ENCODE measurements around the gene ZNF107. TPM values are rescaled to one million over a fixed set of nuclear protein-coding genes. Genes with fewer than 3 reads are reported as not detected.
A peak's percentile ranks its signal among the peaks of the same experiment; 100 is the strongest.

ZNF107 gene
- total and polyA plus RNA-seq, 4 donors: 0.60 to 4.9 (median 1.4) TPM

DNA sequence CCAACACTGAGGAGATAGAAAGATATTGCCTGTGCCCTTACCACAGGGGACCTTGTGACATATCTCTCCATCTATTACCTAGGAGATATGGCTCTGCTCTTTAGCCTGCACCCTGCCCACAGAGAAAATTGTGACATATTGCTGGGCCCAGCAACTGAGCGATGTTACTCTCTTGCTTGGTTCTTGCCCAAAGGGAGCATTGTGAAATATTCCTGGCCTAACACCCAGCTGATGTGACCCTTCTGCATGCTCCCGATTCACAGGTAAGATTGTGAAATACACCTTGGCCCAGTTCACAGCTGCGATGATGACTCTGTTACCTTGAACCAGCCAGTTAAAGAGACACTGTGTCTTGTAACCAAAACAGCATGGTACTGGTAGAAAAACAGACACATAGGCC is 37.2 kb upstream of the ZNF107 start:
- 33% methylated on average over 3 of the region's 3 CpGs for WGBS
- H3K4me1 ChIP-seq (ENCODE audit: control insufficient read depth in 4 of 4, insufficient read depth in 4 of 4, low read length in 3 of 4): peaks cover 0 to 10% (median 1%) of the 10 kb centered on the region in 4 donors
- H3K27me3 ChIP-seq (ENCODE audit: control insufficient read depth in 4 of 4, insufficient read depth in 4 of 4, low read length in 3 of 4): no peaks in the 10 kb centered on the region
- peak overlapping the region; percentile 60 to 64 for H3K27ac ChIP-seq (ENCODE audit: low read depth in 1 of 2, low read length in 2 of 2)
- no peak overlapping the region for H3K9ac ChIP-seq (ENCODE audit: low read depth in 1 of 2, low read length in 2 of 2)
- H3K36me3 ChIP-seq (ENCODE audit: control insufficient read depth in 4 of 4, insufficient read depth in 3 of 4, low read depth in 1 of 4, low read length in 3 of 4): no peaks in the 10 kb centered on the region
- DNase-seq (ENCODE audit: low spot score): no peak
- TF ChIP-seq, protein P1, sequence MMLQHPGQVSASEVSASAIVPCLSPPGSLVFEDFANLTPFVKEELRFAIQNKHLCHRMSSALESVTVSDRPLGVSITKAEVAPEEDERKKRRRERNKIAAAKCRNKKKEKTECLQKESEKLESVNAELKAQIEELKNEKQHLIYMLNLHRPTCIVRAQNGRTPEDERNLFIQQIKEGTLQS (IDR thresholded peaks at IDR 0.05): peak; percentile 48
- TF ChIP-seq RXRA (IDR thresholded peaks at IDR 0.05) (peak; percentile 88 to 97), NR2F2 (IDR thresholded peaks at IDR 0.05) (peak; percentile 63), EGR1 (IDR thresholded peaks at IDR 0.05; ENCODE audit: low read depth in 2 of 2) (peak in 1 of 2 donors; percentile 70), TAF1 (conservative IDR thresholded peaks at IDR 0.05) (no peak), JUND (IDR thresholded peaks at IDR 0.05) (peak; percentile 40 to 83), YY1 (IDR thresholded peaks at IDR 0.05) (peak; percentile 82), FOXA1 (IDR thresholded peaks at IDR 0.05) (peak; percentile 83), FOXA2 (IDR thresholded peaks at IDR 0.05) (peak; percentile 73), HNF4G (IDR thresholded peaks at IDR 0.05) (peak; percentile 42), SP1 (IDR thresholded peaks at IDR 0.05) (peak; percentile 81), GABPA (IDR thresholded peaks at IDR 0.05 in 1 of 2, conservative IDR thresholded peaks at IDR 0.05 in 1 of 2) (peak in 1 of 2 donors; percentile 41), RAD21 (IDR thresholded peaks at IDR 0.05) (peak; percentile 44), HNF4A (conservative IDR thresholded peaks at IDR 0.05) (peak; percentile 78 to 93)
- TF ChIP-seq, protein P2, sequence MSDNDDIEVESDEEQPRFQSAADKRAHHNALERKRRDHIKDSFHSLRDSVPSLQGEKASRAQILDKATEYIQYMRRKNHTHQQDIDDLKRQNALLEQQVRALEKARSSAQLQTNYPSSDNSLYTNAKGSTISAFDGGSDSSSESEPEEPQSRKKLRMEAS (IDR thresholded peaks at IDR 0.05): peak; percentile 93
- TF ChIP-seq, protein P3, sequence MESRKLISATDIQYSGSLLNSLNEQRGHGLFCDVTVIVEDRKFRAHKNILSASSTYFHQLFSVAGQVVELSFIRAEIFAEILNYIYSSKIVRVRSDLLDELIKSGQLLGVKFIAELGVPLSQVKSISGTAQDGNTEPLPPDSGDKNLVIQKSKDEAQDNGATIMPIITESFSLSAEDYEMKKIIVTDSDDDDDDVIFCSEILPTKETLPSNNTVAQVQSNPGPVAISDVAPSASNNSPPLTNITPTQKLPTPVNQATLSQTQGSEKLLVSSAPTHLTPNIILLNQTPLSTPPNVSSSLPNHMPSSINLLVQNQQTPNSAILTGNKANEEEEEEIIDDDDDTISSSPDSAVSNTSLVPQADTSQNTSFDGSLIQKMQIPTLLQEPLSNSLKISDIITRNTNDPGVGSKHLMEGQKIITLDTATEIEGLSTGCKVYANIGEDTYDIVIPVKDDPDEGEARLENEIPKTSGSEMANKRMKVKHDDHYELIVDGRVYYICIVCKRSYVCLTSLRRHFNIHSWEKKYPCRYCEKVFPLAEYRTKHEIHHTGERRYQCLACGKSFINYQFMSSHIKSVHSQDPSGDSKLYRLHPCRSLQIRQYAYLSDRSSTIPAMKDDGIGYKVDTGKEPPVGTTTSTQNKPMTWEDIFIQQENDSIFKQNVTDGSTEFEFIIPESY (IDR thresholded peaks at IDR 0.05): peak; percentile 91
- TF ChIP-seq, protein P4, sequence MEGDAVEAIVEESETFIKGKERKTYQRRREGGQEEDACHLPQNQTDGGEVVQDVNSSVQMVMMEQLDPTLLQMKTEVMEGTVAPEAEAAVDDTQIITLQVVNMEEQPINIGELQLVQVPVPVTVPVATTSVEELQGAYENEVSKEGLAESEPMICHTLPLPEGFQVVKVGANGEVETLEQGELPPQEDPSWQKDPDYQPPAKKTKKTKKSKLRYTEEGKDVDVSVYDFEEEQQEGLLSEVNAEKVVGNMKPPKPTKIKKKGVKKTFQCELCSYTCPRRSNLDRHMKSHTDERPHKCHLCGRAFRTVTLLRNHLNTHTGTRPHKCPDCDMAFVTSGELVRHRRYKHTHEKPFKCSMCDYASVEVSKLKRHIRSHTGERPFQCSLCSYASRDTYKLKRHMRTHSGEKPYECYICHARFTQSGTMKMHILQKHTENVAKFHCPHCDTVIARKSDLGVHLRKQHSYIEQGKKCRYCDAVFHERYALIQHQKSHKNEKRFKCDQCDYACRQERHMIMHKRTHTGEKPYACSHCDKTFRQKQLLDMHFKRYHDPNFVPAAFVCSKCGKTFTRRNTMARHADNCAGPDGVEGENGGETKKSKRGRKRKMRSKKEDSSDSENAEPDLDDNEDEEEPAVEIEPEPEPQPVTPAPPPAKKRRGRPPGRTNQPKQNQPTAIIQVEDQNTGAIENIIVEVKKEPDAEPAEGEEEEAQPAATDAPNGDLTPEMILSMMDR (IDR thresholded peaks at IDR 0.05; ENCODE audit: low read depth, low read length, missing input control): no peak
- TF ChIP-seq, protein P5, sequence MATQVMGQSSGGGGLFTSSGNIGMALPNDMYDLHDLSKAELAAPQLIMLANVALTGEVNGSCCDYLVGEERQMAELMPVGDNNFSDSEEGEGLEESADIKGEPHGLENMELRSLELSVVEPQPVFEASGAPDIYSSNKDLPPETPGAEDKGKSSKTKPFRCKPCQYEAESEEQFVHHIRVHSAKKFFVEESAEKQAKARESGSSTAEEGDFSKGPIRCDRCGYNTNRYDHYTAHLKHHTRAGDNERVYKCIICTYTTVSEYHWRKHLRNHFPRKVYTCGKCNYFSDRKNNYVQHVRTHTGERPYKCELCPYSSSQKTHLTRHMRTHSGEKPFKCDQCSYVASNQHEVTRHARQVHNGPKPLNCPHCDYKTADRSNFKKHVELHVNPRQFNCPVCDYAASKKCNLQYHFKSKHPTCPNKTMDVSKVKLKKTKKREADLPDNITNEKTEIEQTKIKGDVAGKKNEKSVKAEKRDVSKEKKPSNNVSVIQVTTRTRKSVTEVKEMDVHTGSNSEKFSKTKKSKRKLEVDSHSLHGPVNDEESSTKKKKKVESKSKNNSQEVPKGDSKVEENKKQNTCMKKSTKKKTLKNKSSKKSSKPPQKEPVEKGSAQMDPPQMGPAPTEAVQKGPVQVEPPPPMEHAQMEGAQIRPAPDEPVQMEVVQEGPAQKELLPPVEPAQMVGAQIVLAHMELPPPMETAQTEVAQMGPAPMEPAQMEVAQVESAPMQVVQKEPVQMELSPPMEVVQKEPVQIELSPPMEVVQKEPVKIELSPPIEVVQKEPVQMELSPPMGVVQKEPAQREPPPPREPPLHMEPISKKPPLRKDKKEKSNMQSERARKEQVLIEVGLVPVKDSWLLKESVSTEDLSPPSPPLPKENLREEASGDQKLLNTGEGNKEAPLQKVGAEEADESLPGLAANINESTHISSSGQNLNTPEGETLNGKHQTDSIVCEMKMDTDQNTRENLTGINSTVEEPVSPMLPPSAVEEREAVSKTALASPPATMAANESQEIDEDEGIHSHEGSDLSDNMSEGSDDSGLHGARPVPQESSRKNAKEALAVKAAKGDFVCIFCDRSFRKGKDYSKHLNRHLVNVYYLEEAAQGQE (IDR thresholded peaks at IDR 0.05): peak; percentile 40
- H3K4me3 ChIP-seq (ENCODE audit: low read depth in 1 of 3, low read length in 3 of 3): no peak overlapping the region
- no peaks in the 10 kb centered on the region for H3K9me3 ChIP-seq (ENCODE audit: control insufficient read depth in 4 of 4, low read length in 3 of 4)

All from liver (tissue), 9 donors.